HCT116 (cell line): ENCODE measurements around the gene ELMO2. TPM values are rescaled to one million over a fixed set of nuclear protein-coding genes. Genes with fewer than 3 reads are reported as not detected.

Source experiments
- ATAC-seq: fragments of 200-7000 bp; cut with Tn5 transposase; 2 replicates; pipeline ENCODE4 v1.9.1; 2020; ENCODE audit warnings: mild to moderate bottlenecking, moderate library complexity
- BruUV-seq: library from RNA; stranded (reverse); fragments of 400-500 nt; replicated peaks from 2 replicates; lab custom pipeline; 2021; lab: Mats Ljungman, UMichigan
- CTCF ChIA-PET: fragments of 300-600 bp; sonication (Branson Sonifier 250); formaldehyde crosslinking; loops from one replicate; lab custom pipeline; 2021; ENCODE audit warnings: antibody characterized with exemption; lab: Charles Lee
- POLR2A ChIA-PET: fragments of 300-600, 350-600 bp; sonication (Branson Sonifier 250); formaldehyde crosslinking; loops from one replicate; lab custom pipeline; 2021; ENCODE audit warnings: antibody characterized with exemption; lab: Charles Lee
- RAD21 ChIA-PET, 2 experiments: fragments of 300-600 bp; sonication (Branson Sonifier 250); formaldehyde crosslinking; loops; one replicate each; lab custom pipeline; 2023; ENCODE audit warnings: low total read pairs in 2 of 2; ENCODE audit not compliant: uncharacterized antibody in 2 of 2, unreplicated experiment in 2 of 2, low non-redundant PET in 1 of 2; lab: Charles Lee
- DNase-seq: peaks from one replicate; pipeline ENCODE4 v3.0.0-alpha.2; 2010; ENCODE audit warnings: low read depth, low spot score
- H2AFZ ChIP-seq: fragments of 200-600 bp; shearing (Covaris generic), sonication (generic); 2 replicates; pipeline ENCODE4 v1.6.1; 2017; ENCODE audit warnings: low read depth, mixed run types, mixed read lengths, antibody characterized with exemption, low read length; ENCODE audit not compliant: poor library complexity, severe bottlenecking
- H3K27ac ChIP-seq: 2 replicates; pipeline ENCODE4 v1.5.1; 2012; ENCODE audit warnings: low read depth, low read length
- H3K27me3 ChIP-seq: fragments of 200-600 bp; sonication (generic); 2 replicates; pipeline ENCODE4 v1.6.1; 2016; ENCODE audit warnings: mixed run types, low read length, mixed read lengths; ENCODE audit not compliant: insufficient read depth
- H3K36me3 ChIP-seq, 2 experiments: fragments of 200-500 bp in 1 of 2; fragments of 200-600 bp in 1 of 2; sonication (Bioruptor generic) in 1 of 2; sonication (generic) in 1 of 2; 2 replicates each; pipeline versions ENCODE4 v1.5.1 to v1.6.1; 2014 to 2016; ENCODE audit warnings: low read length in 2 of 2, inconsistent platforms in 1 of 2, mixed read lengths in 1 of 2, mixed run types in 1 of 2; ENCODE audit not compliant: insufficient read depth in 2 of 2, control insufficient read depth in 1 of 2
- H3K4me1 ChIP-seq, 2 experiments: fragments of 200-600 bp in 1 of 2; sonication (generic) in 1 of 2; 2 replicates each; pipeline versions ENCODE4 v1.5.1 to v1.6.1; 2012 to 2017; ENCODE audit warnings: low read length in 2 of 2, inconsistent platforms in 1 of 2, mild to moderate bottlenecking in 1 of 2, mixed read lengths in 1 of 2, mixed run types in 1 of 2, moderate library complexity in 1 of 2; ENCODE audit not compliant: insufficient read depth in 2 of 2, control insufficient read depth in 1 of 2
- H3K4me2 ChIP-seq: fragments of 200-600 bp; sonication (generic); 2 replicates; pipeline ENCODE4 v1.6.1; 2017; ENCODE audit warnings: mixed run types, low read length, mixed read lengths
- H3K4me3 ChIP-seq, 2 experiments: fragments of 200-600 bp in 1 of 2; sonication (generic) in 1 of 2; replicated peaks in 1 of 2; 2 replicates each; pipeline ENCODE4 v1.5.1; 2011 to 2016; ENCODE audit warnings: low read length in 2 of 2, control low read depth in 1 of 2, low read depth in 1 of 2, mild to moderate bottlenecking in 1 of 2, mixed read lengths in 1 of 2, mixed run types in 1 of 2
- H3K79me2 ChIP-seq: fragments of 200-600 bp; sonication (generic); 2 replicates; pipeline ENCODE4 v1.6.1; 2017; ENCODE audit warnings: mild to moderate bottlenecking, mixed run types, low read length, moderate library complexity, mixed read lengths; ENCODE audit not compliant: insufficient read depth
- H3K9ac ChIP-seq: fragments of 200-600 bp; sonication (generic); 2 replicates; pipeline ENCODE4 v1.6.1; 2016; ENCODE audit warnings: low read length, mixed read lengths
- H3K9me2 ChIP-seq: fragments of 200-600 bp; sonication (generic), shearing (Covaris generic); 2 replicates; pipeline ENCODE4 v1.6.1; 2017; ENCODE audit warnings: mixed run types, mild to moderate bottlenecking, moderate library complexity; ENCODE audit not compliant: insufficient read depth
- H3K9me3 ChIP-seq, 2 experiments: fragments of 200-500 bp in 1 of 2; fragments of 200-600 bp in 1 of 2; sonication (Bioruptor generic) in 1 of 2; sonication (generic) in 1 of 2; 2 replicates each; pipeline ENCODE4 v1.6.1; 2014 to 2017; ENCODE audit warnings: low read length in 2 of 2, mixed read lengths in 2 of 2, inconsistent platforms in 1 of 2, low read depth in 1 of 2, mild to moderate bottlenecking in 1 of 2, mixed run types in 1 of 2, moderate library complexity in 1 of 2; ENCODE audit not compliant: control insufficient read depth in 1 of 2, insufficient read depth in 1 of 2
- H4K20me1 ChIP-seq: fragments of 200-600 bp; sonication (generic), shearing (Covaris generic); 2 replicates; pipeline ENCODE4 v1.6.1; 2017; ENCODE audit warnings: mixed run types, mild to moderate bottlenecking, moderate library complexity; ENCODE audit not compliant: insufficient read depth
- CBX3 ChIP-seq: IDR thresholded peaks from 2 replicates; pipeline ENCODE4 v1.6.1; 2012; ENCODE audit warnings: low read depth
- EGR1 ChIP-seq: IDR thresholded peaks from 2 replicates; pipeline ENCODE4 v1.6.1; 2012; ENCODE audit warnings: low read depth
- EZH2 ChIP-seq: fragments of 200-600 bp; sonication (generic); IDR thresholded peaks from 2 replicates; pipeline ENCODE4 v1.6.1; 2017; ENCODE audit warnings: antibody characterized with exemption, mixed run types
- FOSL1 ChIP-seq: IDR thresholded peaks from 2 replicates; pipeline ENCODE4 v1.6.1; 2012; ENCODE audit warnings: low read depth
- JUND ChIP-seq: IDR thresholded peaks from 2 replicates; pipeline ENCODE4 v1.6.1; 2012
- POLR2A ChIP-seq: IDR thresholded peaks from 2 replicates; pipeline ENCODE4 v1.7.0; 2011; ENCODE audit warnings: borderline replicate concordance; ENCODE audit not compliant: insufficient read depth, insufficient read length; ENCODE audit errors: extremely low read depth
- RAD21 ChIP-seq: IDR thresholded peaks from 2 replicates; pipeline ENCODE4 v1.6.1; 2012; ENCODE audit warnings: low read depth, mild to moderate bottlenecking
- SIN3A ChIP-seq: IDR thresholded peaks from 2 replicates; pipeline ENCODE4 v1.6.1; 2012; ENCODE audit warnings: low read depth
- TCF7L2 ChIP-seq: IDR thresholded peaks from 2 replicates; pipeline ENCODE4 v1.7.0; 2011; ENCODE audit warnings: borderline replicate concordance, inconsistent platforms; ENCODE audit not compliant: insufficient read depth, insufficient read length; ENCODE audit errors: extremely low read depth
- ZFX ChIP-seq: fragments of 450-650 bp; IDR thresholded peaks from 2 replicates; pipeline ENCODE4 v1.6.1; 2017
- ZNF274 ChIP-seq: fragments of 200-500 bp; sonication (Bioruptor generic); IDR thresholded peaks from 2 replicates; pipeline ENCODE4 v1.6.1; 2014; ENCODE audit warnings: mild to moderate bottlenecking, low read depth, low read length, inconsistent platforms
- intact Hi-C: fragments of 100-400 bp; cut with micrococcal nuclease; formaldehyde crosslinking; loops from 2 replicates; pipeline ENCODE4 v1.10.0; 2022
- total RNA-seq: library from RNA; stranded (reverse); gene quantifications from one replicate; pipeline ENCODE4 v1.2.1, GENCODE V29; 2021; ENCODE audit not compliant: unreplicated experiment
- TF ChIP-seq, protein P1 (sequence below): IDR thresholded peaks from 2 replicates; pipeline ENCODE4 v1.6.1; 2012; ENCODE audit warnings: low read depth
- TF ChIP-seq, protein P2 (sequence below): IDR thresholded peaks from 2 replicates; pipeline ENCODE4 v1.6.1; 2012
- TF ChIP-seq, protein P3 (sequence below): IDR thresholded peaks from 2 replicates; pipeline ENCODE4 v1.6.1; 2011; ENCODE audit warnings: mild to moderate bottlenecking, low read length, moderate library complexity; ENCODE audit not compliant: insufficient replicate concordance; ENCODE audit errors: extremely low read depth

ELMO2 gene
- total RNA-seq, 1 experiment from 2014 or later, result 22.9 TPM

DNA sequence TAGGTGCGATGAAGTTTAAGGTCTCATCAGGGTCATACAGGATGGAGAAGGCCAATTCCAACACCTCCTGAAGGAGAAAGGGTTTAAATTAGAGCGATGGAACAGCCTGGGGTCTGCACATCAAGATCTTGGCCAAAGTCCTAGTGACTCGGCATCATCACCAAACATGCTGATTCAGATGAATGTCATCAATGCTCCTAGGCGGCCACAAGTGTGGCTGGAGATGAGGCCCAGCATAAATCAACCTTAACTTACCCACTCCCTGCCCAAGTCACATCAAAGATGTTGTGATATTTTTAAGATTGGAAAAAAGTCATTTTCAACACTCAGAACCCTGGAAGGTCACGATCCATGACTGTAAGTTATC is 37.5 kb downstream of the ELMO2 start:
- no peak for TF ChIP-seq RAD21
- no peak for TF ChIP-seq SIN3A
- TF ChIP-seq FOSL1, result no peak
- no peak for TF ChIP-seq POLR2A
- TF ChIP-seq, protein P1, sequence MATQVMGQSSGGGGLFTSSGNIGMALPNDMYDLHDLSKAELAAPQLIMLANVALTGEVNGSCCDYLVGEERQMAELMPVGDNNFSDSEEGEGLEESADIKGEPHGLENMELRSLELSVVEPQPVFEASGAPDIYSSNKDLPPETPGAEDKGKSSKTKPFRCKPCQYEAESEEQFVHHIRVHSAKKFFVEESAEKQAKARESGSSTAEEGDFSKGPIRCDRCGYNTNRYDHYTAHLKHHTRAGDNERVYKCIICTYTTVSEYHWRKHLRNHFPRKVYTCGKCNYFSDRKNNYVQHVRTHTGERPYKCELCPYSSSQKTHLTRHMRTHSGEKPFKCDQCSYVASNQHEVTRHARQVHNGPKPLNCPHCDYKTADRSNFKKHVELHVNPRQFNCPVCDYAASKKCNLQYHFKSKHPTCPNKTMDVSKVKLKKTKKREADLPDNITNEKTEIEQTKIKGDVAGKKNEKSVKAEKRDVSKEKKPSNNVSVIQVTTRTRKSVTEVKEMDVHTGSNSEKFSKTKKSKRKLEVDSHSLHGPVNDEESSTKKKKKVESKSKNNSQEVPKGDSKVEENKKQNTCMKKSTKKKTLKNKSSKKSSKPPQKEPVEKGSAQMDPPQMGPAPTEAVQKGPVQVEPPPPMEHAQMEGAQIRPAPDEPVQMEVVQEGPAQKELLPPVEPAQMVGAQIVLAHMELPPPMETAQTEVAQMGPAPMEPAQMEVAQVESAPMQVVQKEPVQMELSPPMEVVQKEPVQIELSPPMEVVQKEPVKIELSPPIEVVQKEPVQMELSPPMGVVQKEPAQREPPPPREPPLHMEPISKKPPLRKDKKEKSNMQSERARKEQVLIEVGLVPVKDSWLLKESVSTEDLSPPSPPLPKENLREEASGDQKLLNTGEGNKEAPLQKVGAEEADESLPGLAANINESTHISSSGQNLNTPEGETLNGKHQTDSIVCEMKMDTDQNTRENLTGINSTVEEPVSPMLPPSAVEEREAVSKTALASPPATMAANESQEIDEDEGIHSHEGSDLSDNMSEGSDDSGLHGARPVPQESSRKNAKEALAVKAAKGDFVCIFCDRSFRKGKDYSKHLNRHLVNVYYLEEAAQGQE, result no peak
- TF ChIP-seq EZH2, result no peak
- no peak for TF ChIP-seq EGR1
- TF ChIP-seq JUND, result no peak
- TF ChIP-seq CBX3, result no peak
- TF ChIP-seq, protein P2, sequence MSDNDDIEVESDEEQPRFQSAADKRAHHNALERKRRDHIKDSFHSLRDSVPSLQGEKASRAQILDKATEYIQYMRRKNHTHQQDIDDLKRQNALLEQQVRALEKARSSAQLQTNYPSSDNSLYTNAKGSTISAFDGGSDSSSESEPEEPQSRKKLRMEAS, result no peak
- TF ChIP-seq, protein P3, sequence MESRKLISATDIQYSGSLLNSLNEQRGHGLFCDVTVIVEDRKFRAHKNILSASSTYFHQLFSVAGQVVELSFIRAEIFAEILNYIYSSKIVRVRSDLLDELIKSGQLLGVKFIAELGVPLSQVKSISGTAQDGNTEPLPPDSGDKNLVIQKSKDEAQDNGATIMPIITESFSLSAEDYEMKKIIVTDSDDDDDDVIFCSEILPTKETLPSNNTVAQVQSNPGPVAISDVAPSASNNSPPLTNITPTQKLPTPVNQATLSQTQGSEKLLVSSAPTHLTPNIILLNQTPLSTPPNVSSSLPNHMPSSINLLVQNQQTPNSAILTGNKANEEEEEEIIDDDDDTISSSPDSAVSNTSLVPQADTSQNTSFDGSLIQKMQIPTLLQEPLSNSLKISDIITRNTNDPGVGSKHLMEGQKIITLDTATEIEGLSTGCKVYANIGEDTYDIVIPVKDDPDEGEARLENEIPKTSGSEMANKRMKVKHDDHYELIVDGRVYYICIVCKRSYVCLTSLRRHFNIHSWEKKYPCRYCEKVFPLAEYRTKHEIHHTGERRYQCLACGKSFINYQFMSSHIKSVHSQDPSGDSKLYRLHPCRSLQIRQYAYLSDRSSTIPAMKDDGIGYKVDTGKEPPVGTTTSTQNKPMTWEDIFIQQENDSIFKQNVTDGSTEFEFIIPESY, result no peak
- no peak for TF ChIP-seq ZNF274
- no peak for TF ChIP-seq TCF7L2
- no peak for TF ChIP-seq ZFX
- TF ChIP-seq, all 23 proteins: peak for 0
- Histone ChIP-seq H3K9me3 (no peaks in the 10 kb centered on the region), H3K27ac (no peak overlapping the region), H3K79me2 (peaks cover 3% of the 10 kb centered on the region), H4K20me1 (no peaks in the 10 kb centered on the region), H3K9me2 (no peaks in the 10 kb centered on the region), H3K4me2 (peak overlapping the region; percentile 26; the same call in 1 of the 2 replicates), H2AFZ (no peak overlapping the region), H3K27me3 (no peaks in the 10 kb centered on the region), H3K9ac (no peak overlapping the region), H3K4me1 (peaks cover 3 to 17% of the 10 kb centered on the region in 2 experiments; a peak in 2 of 4 replicates), H3K4me3 (no peak overlapping the region), H3K36me3 (peaks cover 10 to 46% of the 10 kb centered on the region in 2 experiments; a peak in 3 of 4 replicates)
- ChIA-PET CTCF (no interaction called here), POLR2A (no interaction called here), RAD21 (no interaction called here)
- intact Hi-C loops, result no loop called here
- no TSS peak for BruUV-seq
- DNase-seq, result no peak
- no peak for ATAC-seq
